NCI-H1092 treated with DMSO at 0.1 percent for 48 hours (cell line): ENCODE data around the gene SPATA2L.

ENCODE experiments used
- DNase-seq: peaks from one replicate; lab custom pipeline; 2025; lab: John Stamatoyannopoulos, UW

The SPATA2L gene

GRCh38 chr16:89701425-89702406 lies at the start of gene SPATA2L:
Gene SPATA2L, minus strand, starts transcription at chr16:89701705. Its CDS starts 473 bp downstream, at chr16:89701232.
- peak; percentile 97 for DNase-seq

GRCh38 chr16:89749637-89750036 lies 48.1 kb upstream of the SPATA2L start:
- no peak for DNase-seq

GRCh38 chr16:89748921-89749320 lies 47.4 kb upstream of the SPATA2L start:
- DNase-seq: no peak

GRCh38 chr16:89748076-89748475 lies 46.6 kb upstream of the SPATA2L start:
- DNase-seq: no peak

- DNase-seq: no peak
These were observed 44.5 kb upstream of the SPATA2L start for GRCh38 chr16:89746043-89746442.

GRCh38 chr16:89744813-89745212 lies 43.3 kb upstream of the SPATA2L start:
- no peak for DNase-seq

- no peak for DNase-seq
These were observed 41.4 kb upstream of the SPATA2L start for GRCh38 chr16:89742948-89743347.

- DNase-seq: no peak
These were observed 40.0 kb upstream of the SPATA2L start for GRCh38 chr16:89741342-89742014.

GRCh38 chr16:89739383-89739782 lies 37.9 kb upstream of the SPATA2L start:
- DNase-seq: no peak

- no peak for DNase-seq
These were observed 37.2 kb upstream of the SPATA2L start for GRCh38 chr16:89738538-89739317.

- no peak for DNase-seq
These were observed 36.5 kb upstream of the SPATA2L start for GRCh38 chr16:89738072-89738377.

- no peak for DNase-seq
These were observed 36.0 kb upstream of the SPATA2L start for GRCh38 chr16:89737341-89738071.

GRCh38 chr16:89736554-89736953 lies 35.0 kb upstream of the SPATA2L start:
- DNase-seq: no peak

- no peak for DNase-seq
These were observed 32.3 kb upstream of the SPATA2L start for GRCh38 chr16:89733792-89734191.

- DNase-seq: no peak
These were observed 31.8 kb upstream of the SPATA2L start for GRCh38 chr16:89733322-89733721.

- no peak for DNase-seq
These were observed 31.4 kb upstream of the SPATA2L start for GRCh38 chr16:89732918-89733242.

GRCh38 chr16:89732142-89732917 lies 30.8 kb upstream of the SPATA2L start:
- DNase-seq: no peak

- DNase-seq: no peak
These were observed 29.2 kb upstream of the SPATA2L start for GRCh38 chr16:89730610-89731234.

GRCh38 chr16:89729863-89730593 lies 28.5 kb upstream of the SPATA2L start:
- no peak for DNase-seq

- DNase-seq: no peak
These were observed 27.8 kb upstream of the SPATA2L start for GRCh38 chr16:89729293-89729692.
